HCT116 (cell line): Measurements from ENCODE around the gene HEBP1. TPM values are rescaled to one million over a fixed set of nuclear protein-coding genes. Genes with fewer than 3 reads are reported as not detected.

Source experiments
- ATAC-seq: fragments of 200-7000 bp; cut with Tn5 transposase; 2 replicates; pipeline ENCODE4 v1.9.1; 2020; ENCODE audit warnings: mild to moderate bottlenecking, moderate library complexity
- BruUV-seq: library from RNA; stranded (reverse); fragments of 400-500 nt; replicated peaks from 2 replicates; lab custom pipeline; 2021; lab: Mats Ljungman, UMichigan
- CTCF ChIA-PET: fragments of 300-600 bp; sonication (Branson Sonifier 250); formaldehyde crosslinking; loops from one replicate; lab custom pipeline; 2021; ENCODE audit warnings: antibody characterized with exemption; lab: Charles Lee
- POLR2A ChIA-PET: fragments of 300-600, 350-600 bp; sonication (Branson Sonifier 250); formaldehyde crosslinking; loops from one replicate; lab custom pipeline; 2021; ENCODE audit warnings: antibody characterized with exemption; lab: Charles Lee
- RAD21 ChIA-PET, 2 experiments: fragments of 300-600 bp; sonication (Branson Sonifier 250); formaldehyde crosslinking; loops; one replicate each; lab custom pipeline; 2023; ENCODE audit warnings: low total read pairs in 2 of 2; ENCODE audit not compliant: uncharacterized antibody in 2 of 2, unreplicated experiment in 2 of 2, low non-redundant PET in 1 of 2; lab: Charles Lee
- DNase-seq: peaks from one replicate; pipeline ENCODE4 v3.0.0-alpha.2; 2010; ENCODE audit warnings: low read depth, low spot score
- H2AFZ ChIP-seq: fragments of 200-600 bp; shearing (Covaris generic), sonication (generic); 2 replicates; pipeline ENCODE4 v1.6.1; 2017; ENCODE audit warnings: low read depth, mixed run types, mixed read lengths, antibody characterized with exemption, low read length; ENCODE audit not compliant: poor library complexity, severe bottlenecking
- H3K27ac ChIP-seq: 2 replicates; pipeline ENCODE4 v1.5.1; 2012; ENCODE audit warnings: low read depth, low read length
- H3K27me3 ChIP-seq: fragments of 200-600 bp; sonication (generic); 2 replicates; pipeline ENCODE4 v1.6.1; 2016; ENCODE audit warnings: mixed run types, low read length, mixed read lengths; ENCODE audit not compliant: insufficient read depth
- H3K36me3 ChIP-seq, 2 experiments: fragments of 200-500 bp in 1 of 2; fragments of 200-600 bp in 1 of 2; sonication (Bioruptor generic) in 1 of 2; sonication (generic) in 1 of 2; 2 replicates each; pipeline versions ENCODE4 v1.5.1 to v1.6.1; 2014 to 2016; ENCODE audit warnings: low read length in 2 of 2, inconsistent platforms in 1 of 2, mixed read lengths in 1 of 2, mixed run types in 1 of 2; ENCODE audit not compliant: insufficient read depth in 2 of 2, control insufficient read depth in 1 of 2
- H3K4me1 ChIP-seq, 2 experiments: fragments of 200-600 bp in 1 of 2; sonication (generic) in 1 of 2; 2 replicates each; pipeline versions ENCODE4 v1.5.1 to v1.6.1; 2012 to 2017; ENCODE audit warnings: low read length in 2 of 2, inconsistent platforms in 1 of 2, mild to moderate bottlenecking in 1 of 2, mixed read lengths in 1 of 2, mixed run types in 1 of 2, moderate library complexity in 1 of 2; ENCODE audit not compliant: insufficient read depth in 2 of 2, control insufficient read depth in 1 of 2
- H3K4me2 ChIP-seq: fragments of 200-600 bp; sonication (generic); 2 replicates; pipeline ENCODE4 v1.6.1; 2017; ENCODE audit warnings: mixed run types, low read length, mixed read lengths
- H3K4me3 ChIP-seq, 2 experiments: fragments of 200-600 bp in 1 of 2; sonication (generic) in 1 of 2; replicated peaks in 1 of 2; 2 replicates each; pipeline ENCODE4 v1.5.1; 2011 to 2016; ENCODE audit warnings: low read length in 2 of 2, control low read depth in 1 of 2, low read depth in 1 of 2, mild to moderate bottlenecking in 1 of 2, mixed read lengths in 1 of 2, mixed run types in 1 of 2
- H3K79me2 ChIP-seq: fragments of 200-600 bp; sonication (generic); 2 replicates; pipeline ENCODE4 v1.6.1; 2017; ENCODE audit warnings: mild to moderate bottlenecking, mixed run types, low read length, moderate library complexity, mixed read lengths; ENCODE audit not compliant: insufficient read depth
- H3K9ac ChIP-seq: fragments of 200-600 bp; sonication (generic); 2 replicates; pipeline ENCODE4 v1.6.1; 2016; ENCODE audit warnings: low read length, mixed read lengths
- H3K9me2 ChIP-seq: fragments of 200-600 bp; sonication (generic), shearing (Covaris generic); 2 replicates; pipeline ENCODE4 v1.6.1; 2017; ENCODE audit warnings: mixed run types, mild to moderate bottlenecking, moderate library complexity; ENCODE audit not compliant: insufficient read depth
- H3K9me3 ChIP-seq, 2 experiments: fragments of 200-500 bp in 1 of 2; fragments of 200-600 bp in 1 of 2; sonication (Bioruptor generic) in 1 of 2; sonication (generic) in 1 of 2; 2 replicates each; pipeline ENCODE4 v1.6.1; 2014 to 2017; ENCODE audit warnings: low read length in 2 of 2, mixed read lengths in 2 of 2, inconsistent platforms in 1 of 2, low read depth in 1 of 2, mild to moderate bottlenecking in 1 of 2, mixed run types in 1 of 2, moderate library complexity in 1 of 2; ENCODE audit not compliant: control insufficient read depth in 1 of 2, insufficient read depth in 1 of 2
- H4K20me1 ChIP-seq: fragments of 200-600 bp; sonication (generic), shearing (Covaris generic); 2 replicates; pipeline ENCODE4 v1.6.1; 2017; ENCODE audit warnings: mixed run types, mild to moderate bottlenecking, moderate library complexity; ENCODE audit not compliant: insufficient read depth
- EGR1 ChIP-seq: IDR thresholded peaks from 2 replicates; pipeline ENCODE4 v1.6.1; 2012; ENCODE audit warnings: low read depth
- EZH2 ChIP-seq: fragments of 200-600 bp; sonication (generic); IDR thresholded peaks from 2 replicates; pipeline ENCODE4 v1.6.1; 2017; ENCODE audit warnings: antibody characterized with exemption, mixed run types
- TCF7L2 ChIP-seq: IDR thresholded peaks from 2 replicates; pipeline ENCODE4 v1.7.0; 2011; ENCODE audit warnings: borderline replicate concordance, inconsistent platforms; ENCODE audit not compliant: insufficient read depth, insufficient read length; ENCODE audit errors: extremely low read depth
- ZFX ChIP-seq: fragments of 450-650 bp; IDR thresholded peaks from 2 replicates; pipeline ENCODE4 v1.6.1; 2017
- ZNF274 ChIP-seq: fragments of 200-500 bp; sonication (Bioruptor generic); IDR thresholded peaks from 2 replicates; pipeline ENCODE4 v1.6.1; 2014; ENCODE audit warnings: mild to moderate bottlenecking, low read depth, low read length, inconsistent platforms
- intact Hi-C: fragments of 100-400 bp; cut with micrococcal nuclease; formaldehyde crosslinking; loops from 2 replicates; pipeline ENCODE4 v1.10.0; 2022
- total RNA-seq: library from RNA; stranded (reverse); gene quantifications from one replicate; pipeline ENCODE4 v1.2.1, GENCODE V29; 2021; ENCODE audit not compliant: unreplicated experiment
- TF ChIP-seq, protein P1 (sequence below): IDR thresholded peaks from 2 replicates; pipeline ENCODE4 v1.6.1; 2012; ENCODE audit warnings: low read depth
- TF ChIP-seq, protein P2 (sequence below), 3 experiments: fragments of 200-600 bp in 1 of 3; sonication (generic) in 1 of 3; IDR thresholded peaks in 2 of 3; conservative IDR thresholded peaks in 1 of 3; 2 replicates each; pipeline ENCODE4 v1.5.1; 2012 to 2017; ENCODE audit warnings: low read depth in 2 of 3, low read length in 2 of 3, antibody characterized with exemption in 1 of 3, borderline replicate concordance in 1 of 3, control low read depth in 1 of 3, mild to moderate bottlenecking in 1 of 3, mixed read lengths in 1 of 3, mixed run types in 1 of 3, moderate library complexity in 1 of 3; ENCODE audit not compliant: insufficient read depth in 1 of 3

Gene HEBP1
- total RNA-seq, 1 experiment from 2014 or later: 41.0 TPM

DNA sequence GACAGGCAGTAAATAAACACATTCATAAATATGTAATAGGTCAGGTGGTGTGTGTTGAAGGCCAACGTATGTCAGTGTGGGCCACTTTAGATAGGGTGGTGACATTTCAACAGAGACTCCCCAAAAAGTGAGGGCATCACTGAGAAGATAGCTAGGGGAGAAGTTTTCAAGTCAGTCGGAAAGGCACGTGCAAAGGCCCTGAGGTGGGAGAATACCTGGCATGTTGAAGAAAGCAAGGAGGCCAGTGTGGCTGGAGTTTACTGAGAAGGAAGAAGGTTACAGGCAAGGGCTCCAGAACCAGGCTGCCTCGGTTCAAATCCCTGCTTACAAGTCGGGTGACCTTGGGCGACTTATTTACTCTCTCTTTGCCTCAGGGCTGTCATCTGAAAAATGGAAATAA, 11.0 kb upstream of the HEBP1 start:
- TF ChIP-seq TCF7L2 (no peak), ZNF274 (no peak), EGR1 (no peak), EZH2 (no peak), ZFX (no peak)
- TF ChIP-seq, protein P1, sequence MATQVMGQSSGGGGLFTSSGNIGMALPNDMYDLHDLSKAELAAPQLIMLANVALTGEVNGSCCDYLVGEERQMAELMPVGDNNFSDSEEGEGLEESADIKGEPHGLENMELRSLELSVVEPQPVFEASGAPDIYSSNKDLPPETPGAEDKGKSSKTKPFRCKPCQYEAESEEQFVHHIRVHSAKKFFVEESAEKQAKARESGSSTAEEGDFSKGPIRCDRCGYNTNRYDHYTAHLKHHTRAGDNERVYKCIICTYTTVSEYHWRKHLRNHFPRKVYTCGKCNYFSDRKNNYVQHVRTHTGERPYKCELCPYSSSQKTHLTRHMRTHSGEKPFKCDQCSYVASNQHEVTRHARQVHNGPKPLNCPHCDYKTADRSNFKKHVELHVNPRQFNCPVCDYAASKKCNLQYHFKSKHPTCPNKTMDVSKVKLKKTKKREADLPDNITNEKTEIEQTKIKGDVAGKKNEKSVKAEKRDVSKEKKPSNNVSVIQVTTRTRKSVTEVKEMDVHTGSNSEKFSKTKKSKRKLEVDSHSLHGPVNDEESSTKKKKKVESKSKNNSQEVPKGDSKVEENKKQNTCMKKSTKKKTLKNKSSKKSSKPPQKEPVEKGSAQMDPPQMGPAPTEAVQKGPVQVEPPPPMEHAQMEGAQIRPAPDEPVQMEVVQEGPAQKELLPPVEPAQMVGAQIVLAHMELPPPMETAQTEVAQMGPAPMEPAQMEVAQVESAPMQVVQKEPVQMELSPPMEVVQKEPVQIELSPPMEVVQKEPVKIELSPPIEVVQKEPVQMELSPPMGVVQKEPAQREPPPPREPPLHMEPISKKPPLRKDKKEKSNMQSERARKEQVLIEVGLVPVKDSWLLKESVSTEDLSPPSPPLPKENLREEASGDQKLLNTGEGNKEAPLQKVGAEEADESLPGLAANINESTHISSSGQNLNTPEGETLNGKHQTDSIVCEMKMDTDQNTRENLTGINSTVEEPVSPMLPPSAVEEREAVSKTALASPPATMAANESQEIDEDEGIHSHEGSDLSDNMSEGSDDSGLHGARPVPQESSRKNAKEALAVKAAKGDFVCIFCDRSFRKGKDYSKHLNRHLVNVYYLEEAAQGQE: no peak
- TF ChIP-seq, protein P2, sequence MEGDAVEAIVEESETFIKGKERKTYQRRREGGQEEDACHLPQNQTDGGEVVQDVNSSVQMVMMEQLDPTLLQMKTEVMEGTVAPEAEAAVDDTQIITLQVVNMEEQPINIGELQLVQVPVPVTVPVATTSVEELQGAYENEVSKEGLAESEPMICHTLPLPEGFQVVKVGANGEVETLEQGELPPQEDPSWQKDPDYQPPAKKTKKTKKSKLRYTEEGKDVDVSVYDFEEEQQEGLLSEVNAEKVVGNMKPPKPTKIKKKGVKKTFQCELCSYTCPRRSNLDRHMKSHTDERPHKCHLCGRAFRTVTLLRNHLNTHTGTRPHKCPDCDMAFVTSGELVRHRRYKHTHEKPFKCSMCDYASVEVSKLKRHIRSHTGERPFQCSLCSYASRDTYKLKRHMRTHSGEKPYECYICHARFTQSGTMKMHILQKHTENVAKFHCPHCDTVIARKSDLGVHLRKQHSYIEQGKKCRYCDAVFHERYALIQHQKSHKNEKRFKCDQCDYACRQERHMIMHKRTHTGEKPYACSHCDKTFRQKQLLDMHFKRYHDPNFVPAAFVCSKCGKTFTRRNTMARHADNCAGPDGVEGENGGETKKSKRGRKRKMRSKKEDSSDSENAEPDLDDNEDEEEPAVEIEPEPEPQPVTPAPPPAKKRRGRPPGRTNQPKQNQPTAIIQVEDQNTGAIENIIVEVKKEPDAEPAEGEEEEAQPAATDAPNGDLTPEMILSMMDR (IDR thresholded peaks at IDR 0.05 in 2 of 3, conservative IDR thresholded peaks at IDR 0.05 in 1 of 3; ENCODE audit: borderline replicate concordance in 1 of 3, insufficient read depth in 1 of 3, low read depth in 2 of 3, low read length in 2 of 3): no peak
- TF ChIP-seq, all 23 proteins: peak for 0
- Histone ChIP-seq H3K9me3 (no peaks in the 10 kb centered on the region), H3K4me2 (no peak overlapping the region), H3K4me3 (no peak overlapping the region), H3K79me2 (no peaks in the 10 kb centered on the region), H3K9ac (no peak overlapping the region), H4K20me1 (no peaks in the 10 kb centered on the region), H3K27me3 (no peaks in the 10 kb centered on the region), H2AFZ (no peak overlapping the region), H3K4me1 (peaks cover 10 to 12% of the 10 kb centered on the region in 2 experiments), H3K9me2 (no peaks in the 10 kb centered on the region), H3K36me3 (no peaks in the 10 kb centered on the region), H3K27ac (no peak overlapping the region)
- POLR2A ChIA-PET: no interaction called here
- BruUV-seq: no TSS peak
- RAD21 ChIA-PET: no interaction called here
- intact Hi-C loops: no loop called here
- DNase-seq (no peak), ATAC-seq (no peak)
- CTCF ChIA-PET: no interaction called here
